SK-N-SH (cell line): ENCODE data around the gene HMOX1. TPM values are rescaled to one million over a fixed set of nuclear protein-coding genes. Genes with fewer than 3 reads are reported as not detected.

Experiments
- CTCF ChIA-PET: fragments of 300-600, 350-600 bp; formaldehyde crosslinking; extraction: SDS; loops from one replicate; lab custom pipeline; 2021; lab: Yijun Ruan, JAX
- POLR2A ChIA-PET: fragments of 350-600 bp; sonication (Branson Sonifier 250); formaldehyde crosslinking; extraction: SDS; loops from one replicate; lab custom pipeline; 2020; ENCODE audit warnings: antibody characterized with exemption, inconsistent platforms; lab: Yijun Ruan, JAX
- DNase-seq: peaks from one replicate; pipeline ENCODE4 v3.0.0; 2012
- H2AFZ ChIP-seq: fragments of 200-600 bp; sonication (generic); 2 replicates; pipeline ENCODE4 v1.8.1; 2016; ENCODE audit warnings: antibody characterized with exemption, mild to moderate bottlenecking, low read depth
- H3F3A ChIP-seq: fragments of 200-600 bp; sonication (generic); replicated peaks from 2 replicates; pipeline ENCODE3; 2016; ENCODE audit warnings: antibody characterized with exemption, mild to moderate bottlenecking; ENCODE audit not compliant: insufficient read depth
- H3K27ac ChIP-seq, 2 experiments: fragments of 200-500 bp in 1 of 2; fragments of 200-600 bp in 1 of 2; sonication (Bioruptor generic) in 1 of 2; sonication (generic), shearing (Covaris generic) in 1 of 2; 2 replicates each; pipeline versions ENCODE4 v1.5.1 to v1.6.1; 2014 to 2016; ENCODE audit warnings: low read depth in 2 of 2, inconsistent platforms in 1 of 2, low read length in 1 of 2, mild to moderate bottlenecking in 1 of 2, mixed read lengths in 1 of 2
- H3K27me3 ChIP-seq: fragments of 200-600 bp; sonication (generic), shearing (Covaris generic); 2 replicates; pipeline ENCODE4 v1.6.1; 2016; ENCODE audit warnings: mixed run types; ENCODE audit not compliant: insufficient read depth
- H3K36me3 ChIP-seq, 2 experiments: fragments of 200-500 bp in 1 of 2; fragments of 200-600 bp in 1 of 2; sonication (Bioruptor generic) in 1 of 2; sonication (generic) in 1 of 2; replicated peaks in 1 of 2; 2 replicates each; pipeline versions ENCODE3 to v1.5.1; 2014 to 2016; ENCODE audit warnings: low read length in 1 of 2, mild to moderate bottlenecking in 1 of 2; ENCODE audit not compliant: insufficient read depth in 2 of 2, control insufficient read depth in 1 of 2
- H3K4me1 ChIP-seq, 2 experiments: fragments of 200-500 bp in 1 of 2; fragments of 200-600 bp in 1 of 2; sonication (Bioruptor generic) in 1 of 2; sonication (generic), shearing (Covaris generic) in 1 of 2; 2 replicates each; pipeline versions ENCODE4 v1.5.1 to v1.6.1; 2014 to 2016; ENCODE audit warnings: low read depth in 1 of 2, low read length in 1 of 2, mixed run types in 1 of 2; ENCODE audit not compliant: insufficient read depth in 2 of 2, control insufficient read depth in 1 of 2
- H3K4me2 ChIP-seq: fragments of 200-600 bp; sonication (generic), shearing (Covaris generic); 2 replicates; pipeline ENCODE4 v1.6.1; 2017; ENCODE audit warnings: mixed run types
- H3K4me3 ChIP-seq, 2 experiments: fragments of 200-500 bp in 1 of 2; fragments of 200-600 bp in 1 of 2; sonication (Bioruptor generic) in 1 of 2; sonication (generic), shearing (Covaris generic) in 1 of 2; 2 replicates each; pipeline versions ENCODE4 v1.5.1 to v1.8.1; 2014 to 2016; ENCODE audit warnings: low read depth in 2 of 2, inconsistent platforms in 1 of 2, low read length in 1 of 2, mild to moderate bottlenecking in 1 of 2, mixed read lengths in 1 of 2, moderate library complexity in 1 of 2
- H3K79me2 ChIP-seq: fragments of 200-600 bp; sonication (generic); 2 replicates; pipeline ENCODE4 v1.8.1; 2017; ENCODE audit warnings: mild to moderate bottlenecking; ENCODE audit not compliant: insufficient read depth
- H3K9ac ChIP-seq: fragments of 200-600 bp; sonication (generic); 2 replicates; pipeline ENCODE4 v1.6.1; 2017; ENCODE audit warnings: mixed run types
- H3K9me2 ChIP-seq: fragments of 200-600 bp; sonication (generic); 2 replicates; pipeline ENCODE4 v1.6.1; 2017; ENCODE audit warnings: mixed run types
- H3K9me3 ChIP-seq: fragments of 200-600 bp; sonication (generic); 2 replicates; pipeline ENCODE4 v1.6.1; 2017; ENCODE audit warnings: mixed run types, mild to moderate bottlenecking, moderate library complexity
- H4K20me1 ChIP-seq: fragments of 200-600 bp; sonication (generic); 2 replicates; pipeline ENCODE4 v1.6.1; 2017; ENCODE audit warnings: mild to moderate bottlenecking, mixed run types; ENCODE audit not compliant: insufficient read depth
- CHD2 ChIP-seq: fragments of 150-350 bp; IDR thresholded peaks from 2 replicates; pipeline ENCODE4 v1.6.1; 2018; ENCODE audit warnings: low read length; ENCODE audit not compliant: partially characterized antibody
- ELF1 ChIP-seq: IDR thresholded peaks from 2 replicates; pipeline ENCODE4 v1.4.0; 2012
- EZH2phosphoT487 ChIP-seq: fragments of 200-600 bp; sonication (generic); IDR thresholded peaks from 2 replicates; pipeline ENCODE4 v1.6.1; 2017; ENCODE audit warnings: low read depth, mixed run types, mild to moderate bottlenecking, antibody characterized with exemption, moderate library complexity, borderline replicate concordance
- FOSL2 ChIP-seq: IDR thresholded peaks from 2 replicates; pipeline ENCODE4 v1.4.0; 2012; ENCODE audit warnings: low read depth, mild to moderate bottlenecking, moderate library complexity, borderline replicate concordance
- FOXJ3 ChIP-seq: sonication (generic); formaldehyde crosslinking; IDR thresholded peaks from 2 replicates; pipeline ENCODE4 v1.5.1; 2020; ENCODE audit warnings: mild to moderate bottlenecking, missing genetic modification reagents
- FOXM1 ChIP-seq: IDR thresholded peaks from 2 replicates; pipeline ENCODE4 v1.4.0; 2012; ENCODE audit warnings: low read depth, mild to moderate bottlenecking
- GABPA ChIP-seq: IDR thresholded peaks from 2 replicates; pipeline ENCODE4 v1.4.0; 2012; ENCODE audit warnings: low read depth, mild to moderate bottlenecking
- JUND ChIP-seq: IDR thresholded peaks from 2 replicates; pipeline ENCODE4 v1.4.0; 2012
- MEF2A ChIP-seq: IDR thresholded peaks from 2 replicates; pipeline ENCODE4 v1.4.0; 2012; ENCODE audit warnings: low read depth, borderline replicate concordance
- MXI1 ChIP-seq: IDR thresholded peaks from 2 replicates; pipeline ENCODE4 v1.6.1; 2012; ENCODE audit warnings: mild to moderate bottlenecking, low read depth, low read length, improper control_type of control experiment
- NFIC ChIP-seq: IDR thresholded peaks from 2 replicates; pipeline ENCODE4 v1.4.0; 2012; ENCODE audit warnings: borderline replicate concordance
- POLR2AphosphoS5 ChIP-seq: IDR thresholded peaks from 2 replicates; pipeline ENCODE4 v1.6.1; 2012; ENCODE audit warnings: low read depth, low read length
- RAD21 ChIP-seq: IDR thresholded peaks from 2 replicates; pipeline ENCODE4 v1.6.1; 2012; ENCODE audit warnings: mild to moderate bottlenecking, low read length
- RFX5 ChIP-seq: IDR thresholded peaks from 2 replicates; pipeline ENCODE4 v1.6.1; 2012; ENCODE audit warnings: mild to moderate bottlenecking, improper control_type of control experiment, low read length
- TAF1 ChIP-seq: IDR thresholded peaks from 2 replicates; pipeline ENCODE4 v1.6.1; 2012; ENCODE audit warnings: low read depth, mild to moderate bottlenecking, low read length, moderate library complexity, borderline replicate concordance
- TCF12 ChIP-seq: IDR thresholded peaks from 2 replicates; pipeline ENCODE4 v1.4.0; 2012
- YY1 ChIP-seq: IDR thresholded peaks from 2 replicates; pipeline ENCODE4 v1.4.0; 2012; ENCODE audit warnings: low read depth, mild to moderate bottlenecking
- WGBS: methylation state at CpG from one replicate; pipeline ENCODE4 v1.1.6; 2017; ENCODE audit warnings: low lambda C conversion rate; 5-methylcytosine and 5-hydroxymethylcytosine counted together
- polyA plus RNA-seq, 3 experiments: library from polyadenylated mRNA; depleted of rRNA; stranded (reverse); fragments of >200 nt; gene quantifications; 2 replicates each; pipeline ENCODE4 v1.2.3, GENCODE V29; 2012
- TF ChIP-seq, protein P1 (sequence below): fragments of 150-350 bp; IDR thresholded peaks from 2 replicates; pipeline ENCODE4 v1.6.1; 2016; ENCODE audit warnings: mild to moderate bottlenecking, low read depth, low read length
- TF ChIP-seq, protein P2 (sequence below): IDR thresholded peaks from 2 replicates; pipeline ENCODE4; 2012
- TF ChIP-seq, protein P3 (sequence below): IDR thresholded peaks from 2 replicates; pipeline ENCODE4 v1.4.0; 2012; ENCODE audit warnings: low read depth, borderline replicate concordance

Gene HMOX1
- polyA plus RNA-seq, 1 of the 3 experiments (the other 2 are of a cell fraction), result 13.7 TPM

DNA sequence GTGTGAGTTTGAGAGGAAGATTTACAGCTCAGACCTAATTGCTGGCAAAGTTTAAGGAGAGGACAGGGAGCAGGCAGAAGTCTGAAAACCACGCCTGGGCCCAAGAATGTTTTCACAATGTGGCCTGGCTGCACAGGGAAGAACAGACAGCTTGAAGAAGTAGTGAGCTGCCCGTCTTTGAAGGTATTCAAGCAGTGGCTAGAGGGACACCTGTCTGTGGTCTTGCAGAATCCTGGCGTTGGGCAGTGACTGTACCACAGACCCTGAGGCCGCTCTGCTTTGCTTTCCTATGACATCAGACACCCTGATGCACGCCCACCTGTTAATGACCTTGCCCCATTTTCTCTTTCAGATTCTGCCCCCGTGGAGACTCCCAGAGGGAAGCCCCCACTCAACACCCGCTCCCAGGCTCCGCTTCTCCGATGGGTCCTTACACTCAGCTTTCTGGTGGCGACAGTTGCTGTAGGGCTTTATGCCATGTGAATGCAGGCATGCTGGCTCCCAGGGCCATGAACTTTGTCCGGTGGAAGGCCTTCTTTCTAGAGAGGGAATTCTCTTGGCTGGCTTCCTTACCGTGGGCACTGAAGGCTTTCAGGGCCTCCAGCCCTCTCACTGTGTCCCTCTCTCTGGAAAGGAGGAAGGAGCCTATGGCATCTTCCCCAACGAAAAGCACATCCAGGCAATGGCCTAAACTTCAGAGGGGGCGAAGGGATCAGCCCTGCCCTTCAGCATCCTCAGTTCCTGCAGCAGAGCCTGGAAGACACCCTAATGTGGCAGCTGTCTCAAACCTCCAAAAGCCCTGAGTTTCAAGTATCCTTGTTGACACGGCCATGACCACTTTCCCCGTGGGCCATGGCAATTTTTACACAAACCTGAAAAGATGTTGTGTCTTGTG is 12.5 kb downstream of the HMOX1 start (continued):
- TF ChIP-seq RFX5 (no peak), ELF1 (no peak)

DNA sequence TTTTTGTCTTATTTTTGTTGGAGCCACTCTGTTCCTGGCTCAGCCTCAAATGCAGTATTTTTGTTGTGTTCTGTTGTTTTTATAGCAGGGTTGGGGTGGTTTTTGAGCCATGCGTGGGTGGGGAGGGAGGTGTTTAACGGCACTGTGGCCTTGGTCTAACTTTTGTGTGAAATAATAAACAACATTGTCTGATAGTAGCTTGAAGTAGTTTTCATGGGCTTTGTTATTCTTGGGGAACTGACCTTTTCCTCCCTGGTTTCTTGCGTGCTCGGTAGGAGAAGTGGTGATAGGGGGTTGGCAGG is 13.1 kb downstream of the HMOX1 start:
- peaks cover 0 to 9% of the 10 kb centered on the region in 2 experiments for H3K36me3 ChIP-seq
- H3K79me2 ChIP-seq, result no peaks in the 10 kb centered on the region
- peaks cover 4% of the 10 kb centered on the region for H3F3A ChIP-seq
- H3K9me2 ChIP-seq, result no peaks in the 10 kb centered on the region
- H3K9me3 ChIP-seq, result no peaks in the 10 kb centered on the region
- no peaks in the 10 kb centered on the region for H3K4me1 ChIP-seq
- no peak for DNase-seq
- ChIA-PET CTCF (interaction anchor here (1.1 kb wide), 1 partner anchor 9 kb away, joined by 3 read pairs; no protein-coding TSS in a partner anchor), POLR2A (no interaction called here)
- 91% methylated on average over 4 of the region's 4 CpGs for WGBS
- no peaks in the 10 kb centered on the region for H4K20me1 ChIP-seq
- H3K9ac ChIP-seq, result no peak overlapping the region
- H2AFZ ChIP-seq, result no peak overlapping the region
- TF ChIP-seq TAF1 (no peak), EZH2phosphoT487 (no peak), RAD21 (no peak), FOXJ3 (no peak), JUND (no peak), MXI1 (no peak), NFIC (no peak), TCF12 (no peak), FOXM1 (no peak), YY1 (no peak), GABPA (no peak), POLR2AphosphoS5 (no peak), FOSL2 (no peak), CHD2 (no peak), MEF2A (no peak)
- TF ChIP-seq, protein P1, sequence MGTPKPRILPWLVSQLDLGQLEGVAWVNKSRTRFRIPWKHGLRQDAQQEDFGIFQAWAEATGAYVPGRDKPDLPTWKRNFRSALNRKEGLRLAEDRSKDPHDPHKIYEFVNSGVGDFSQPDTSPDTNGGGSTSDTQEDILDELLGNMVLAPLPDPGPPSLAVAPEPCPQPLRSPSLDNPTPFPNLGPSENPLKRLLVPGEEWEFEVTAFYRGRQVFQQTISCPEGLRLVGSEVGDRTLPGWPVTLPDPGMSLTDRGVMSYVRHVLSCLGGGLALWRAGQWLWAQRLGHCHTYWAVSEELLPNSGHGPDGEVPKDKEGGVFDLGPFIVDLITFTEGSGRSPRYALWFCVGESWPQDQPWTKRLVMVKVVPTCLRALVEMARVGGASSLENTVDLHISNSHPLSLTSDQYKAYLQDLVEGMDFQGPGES, result no peak
- TF ChIP-seq, protein P2, sequence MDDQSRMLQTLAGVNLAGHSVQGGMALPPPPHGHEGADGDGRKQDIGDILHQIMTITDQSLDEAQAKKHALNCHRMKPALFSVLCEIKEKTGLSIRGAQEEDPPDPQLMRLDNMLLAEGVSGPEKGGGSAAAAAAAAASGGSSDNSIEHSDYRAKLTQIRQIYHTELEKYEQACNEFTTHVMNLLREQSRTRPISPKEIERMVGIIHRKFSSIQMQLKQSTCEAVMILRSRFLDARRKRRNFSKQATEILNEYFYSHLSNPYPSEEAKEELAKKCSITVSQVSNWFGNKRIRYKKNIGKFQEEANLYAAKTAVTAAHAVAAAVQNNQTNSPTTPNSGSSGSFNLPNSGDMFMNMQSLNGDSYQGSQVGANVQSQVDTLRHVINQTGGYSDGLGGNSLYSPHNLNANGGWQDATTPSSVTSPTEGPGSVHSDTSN, result no peak
- TF ChIP-seq, protein P3, sequence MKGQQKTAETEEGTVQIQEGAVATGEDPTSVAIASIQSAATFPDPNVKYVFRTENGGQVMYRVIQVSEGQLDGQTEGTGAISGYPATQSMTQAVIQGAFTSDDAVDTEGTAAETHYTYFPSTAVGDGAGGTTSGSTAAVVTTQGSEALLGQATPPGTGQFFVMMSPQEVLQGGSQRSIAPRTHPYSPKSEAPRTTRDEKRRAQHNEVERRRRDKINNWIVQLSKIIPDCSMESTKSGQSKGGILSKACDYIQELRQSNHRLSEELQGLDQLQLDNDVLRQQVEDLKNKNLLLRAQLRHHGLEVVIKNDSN, result no peak
- no peak overlapping the region for H3K27ac ChIP-seq
- H3K4me2 ChIP-seq, result no peak overlapping the region
- H3K4me3 ChIP-seq, result no peak overlapping the region
- no peaks in the 10 kb centered on the region for H3K27me3 ChIP-seq
